HCT116 (cell line): ENCODE results near the gene MAPK7. TPM values are rescaled to one million over a fixed set of nuclear protein-coding genes. Genes with fewer than 3 reads are reported as not detected.
A peak's percentile ranks its signal among the peaks of the same experiment; 100 is the strongest.

Experiments
- ATAC-seq: fragments of 200-7000 bp; cut with Tn5 transposase; 2 replicates; pipeline ENCODE4 v1.9.1; 2020; ENCODE audit warnings: mild to moderate bottlenecking, moderate library complexity
- BruUV-seq: library from RNA; stranded (reverse); fragments of 400-500 nt; replicated peaks from 2 replicates; lab custom pipeline; 2021; lab: Mats Ljungman, UMichigan
- CTCF ChIA-PET: fragments of 300-600 bp; sonication (Branson Sonifier 250); formaldehyde crosslinking; loops from one replicate; lab custom pipeline; 2021; ENCODE audit warnings: antibody characterized with exemption; lab: Charles Lee
- POLR2A ChIA-PET: fragments of 300-600, 350-600 bp; sonication (Branson Sonifier 250); formaldehyde crosslinking; loops from one replicate; lab custom pipeline; 2021; ENCODE audit warnings: antibody characterized with exemption; lab: Charles Lee
- RAD21 ChIA-PET, 2 experiments: fragments of 300-600 bp; sonication (Branson Sonifier 250); formaldehyde crosslinking; loops; one replicate each; lab custom pipeline; 2023; ENCODE audit warnings: low total read pairs in 2 of 2; ENCODE audit not compliant: uncharacterized antibody in 2 of 2, unreplicated experiment in 2 of 2, low non-redundant PET in 1 of 2; lab: Charles Lee
- DNase-seq: peaks from one replicate; pipeline ENCODE4 v3.0.0-alpha.2; 2010; ENCODE audit warnings: low read depth, low spot score
- H2AFZ ChIP-seq: fragments of 200-600 bp; shearing (Covaris generic), sonication (generic); 2 replicates; pipeline ENCODE4 v1.6.1; 2017; ENCODE audit warnings: low read depth, mixed run types, mixed read lengths, antibody characterized with exemption, low read length; ENCODE audit not compliant: poor library complexity, severe bottlenecking
- H3K27ac ChIP-seq: 2 replicates; pipeline ENCODE4 v1.5.1; 2012; ENCODE audit warnings: low read depth, low read length
- H3K27me3 ChIP-seq: fragments of 200-600 bp; sonication (generic); 2 replicates; pipeline ENCODE4 v1.6.1; 2016; ENCODE audit warnings: mixed run types, low read length, mixed read lengths; ENCODE audit not compliant: insufficient read depth
- H3K36me3 ChIP-seq, 2 experiments: fragments of 200-500 bp in 1 of 2; fragments of 200-600 bp in 1 of 2; sonication (Bioruptor generic) in 1 of 2; sonication (generic) in 1 of 2; 2 replicates each; pipeline versions ENCODE4 v1.5.1 to v1.6.1; 2014 to 2016; ENCODE audit warnings: low read length in 2 of 2, inconsistent platforms in 1 of 2, mixed read lengths in 1 of 2, mixed run types in 1 of 2; ENCODE audit not compliant: insufficient read depth in 2 of 2, control insufficient read depth in 1 of 2
- H3K4me1 ChIP-seq, 2 experiments: fragments of 200-600 bp in 1 of 2; sonication (generic) in 1 of 2; 2 replicates each; pipeline versions ENCODE4 v1.5.1 to v1.6.1; 2012 to 2017; ENCODE audit warnings: low read length in 2 of 2, inconsistent platforms in 1 of 2, mild to moderate bottlenecking in 1 of 2, mixed read lengths in 1 of 2, mixed run types in 1 of 2, moderate library complexity in 1 of 2; ENCODE audit not compliant: insufficient read depth in 2 of 2, control insufficient read depth in 1 of 2
- H3K4me2 ChIP-seq: fragments of 200-600 bp; sonication (generic); 2 replicates; pipeline ENCODE4 v1.6.1; 2017; ENCODE audit warnings: mixed run types, low read length, mixed read lengths
- H3K4me3 ChIP-seq, 2 experiments: fragments of 200-600 bp in 1 of 2; sonication (generic) in 1 of 2; replicated peaks in 1 of 2; 2 replicates each; pipeline ENCODE4 v1.5.1; 2011 to 2016; ENCODE audit warnings: low read length in 2 of 2, control low read depth in 1 of 2, low read depth in 1 of 2, mild to moderate bottlenecking in 1 of 2, mixed read lengths in 1 of 2, mixed run types in 1 of 2
- H3K79me2 ChIP-seq: fragments of 200-600 bp; sonication (generic); 2 replicates; pipeline ENCODE4 v1.6.1; 2017; ENCODE audit warnings: mild to moderate bottlenecking, mixed run types, low read length, moderate library complexity, mixed read lengths; ENCODE audit not compliant: insufficient read depth
- H3K9ac ChIP-seq: fragments of 200-600 bp; sonication (generic); 2 replicates; pipeline ENCODE4 v1.6.1; 2016; ENCODE audit warnings: low read length, mixed read lengths
- H3K9me2 ChIP-seq: fragments of 200-600 bp; sonication (generic), shearing (Covaris generic); 2 replicates; pipeline ENCODE4 v1.6.1; 2017; ENCODE audit warnings: mixed run types, mild to moderate bottlenecking, moderate library complexity; ENCODE audit not compliant: insufficient read depth
- H3K9me3 ChIP-seq, 2 experiments: fragments of 200-500 bp in 1 of 2; fragments of 200-600 bp in 1 of 2; sonication (Bioruptor generic) in 1 of 2; sonication (generic) in 1 of 2; 2 replicates each; pipeline ENCODE4 v1.6.1; 2014 to 2017; ENCODE audit warnings: low read length in 2 of 2, mixed read lengths in 2 of 2, inconsistent platforms in 1 of 2, low read depth in 1 of 2, mild to moderate bottlenecking in 1 of 2, mixed run types in 1 of 2, moderate library complexity in 1 of 2; ENCODE audit not compliant: control insufficient read depth in 1 of 2, insufficient read depth in 1 of 2
- H4K20me1 ChIP-seq: fragments of 200-600 bp; sonication (generic), shearing (Covaris generic); 2 replicates; pipeline ENCODE4 v1.6.1; 2017; ENCODE audit warnings: mixed run types, mild to moderate bottlenecking, moderate library complexity; ENCODE audit not compliant: insufficient read depth
- CBX3 ChIP-seq: IDR thresholded peaks from 2 replicates; pipeline ENCODE4 v1.6.1; 2012; ENCODE audit warnings: low read depth
- CEBPB ChIP-seq: IDR thresholded peaks from 2 replicates; pipeline ENCODE4 v1.6.1; 2012; ENCODE audit warnings: low read depth
- ELF1 ChIP-seq: IDR thresholded peaks from 2 replicates; pipeline ENCODE4 v1.6.1; 2012; ENCODE audit warnings: low read depth, borderline replicate concordance
- EZH2 ChIP-seq: fragments of 200-600 bp; sonication (generic); IDR thresholded peaks from 2 replicates; pipeline ENCODE4 v1.6.1; 2017; ENCODE audit warnings: antibody characterized with exemption, mixed run types
- FOSL1 ChIP-seq: IDR thresholded peaks from 2 replicates; pipeline ENCODE4 v1.6.1; 2012; ENCODE audit warnings: low read depth
- POLR2A ChIP-seq: IDR thresholded peaks from 2 replicates; pipeline ENCODE4 v1.7.0; 2011; ENCODE audit warnings: borderline replicate concordance; ENCODE audit not compliant: insufficient read depth, insufficient read length; ENCODE audit errors: extremely low read depth
- SIN3A ChIP-seq: IDR thresholded peaks from 2 replicates; pipeline ENCODE4 v1.6.1; 2012; ENCODE audit warnings: low read depth
- SP1 ChIP-seq: IDR thresholded peaks from 2 replicates; pipeline ENCODE4 v1.6.1; 2012; ENCODE audit warnings: low read depth
- SRF ChIP-seq: IDR thresholded peaks from 2 replicates; pipeline ENCODE4 v1.6.1; 2012; ENCODE audit warnings: low read depth
- TCF7L2 ChIP-seq: IDR thresholded peaks from 2 replicates; pipeline ENCODE4 v1.7.0; 2011; ENCODE audit warnings: borderline replicate concordance, inconsistent platforms; ENCODE audit not compliant: insufficient read depth, insufficient read length; ENCODE audit errors: extremely low read depth
- intact Hi-C: fragments of 100-400 bp; cut with micrococcal nuclease; formaldehyde crosslinking; loops from 2 replicates; pipeline ENCODE4 v1.10.0; 2022
- total RNA-seq: library from RNA; stranded (reverse); gene quantifications from one replicate; pipeline ENCODE4 v1.2.1, GENCODE V29; 2021; ENCODE audit not compliant: unreplicated experiment
- TF ChIP-seq, protein P1 (sequence below): IDR thresholded peaks from 2 replicates; pipeline ENCODE4 v1.6.1; 2012

MAPK7 gene
- total RNA-seq, 1 experiment from 2014 or later: 15.3 TPM

DNA sequence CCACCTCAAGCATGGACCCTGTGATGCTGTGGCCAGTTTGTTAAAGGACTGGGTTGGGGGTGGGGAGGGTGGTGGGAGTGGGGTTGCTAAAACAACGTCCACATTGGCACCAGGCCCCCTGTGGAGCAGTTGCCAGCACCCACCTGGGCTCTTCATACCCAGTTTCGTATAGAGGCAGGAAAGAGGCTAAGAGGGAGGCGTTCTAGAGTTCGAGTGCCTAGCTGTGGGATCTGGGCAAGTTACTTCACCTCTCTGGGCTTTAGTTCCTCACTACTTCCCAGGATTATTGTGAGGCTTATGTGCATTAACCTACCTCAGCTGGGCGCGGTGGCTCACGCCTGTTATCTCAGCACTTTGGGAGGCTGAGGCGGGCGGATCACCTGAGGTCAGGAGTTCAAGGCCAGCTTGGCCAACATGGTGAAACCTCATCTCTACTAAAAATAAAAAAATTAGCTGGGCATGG is 7.3 kb downstream of the MAPK7 start:
- Histone ChIP-seq H2AFZ (no peak overlapping the region), H3K9me3 (no peaks in the 10 kb centered on the region), H3K4me1 (peaks cover 0 to 20% of the 10 kb centered on the region in 2 experiments; a peak in 2 of 4 replicates), H3K4me3 (no peak overlapping the region), H3K27me3 (no peaks in the 10 kb centered on the region), H3K9ac (no peak overlapping the region), H3K79me2 (no peaks in the 10 kb centered on the region), H3K4me2 (no peak overlapping the region), H4K20me1 (no peaks in the 10 kb centered on the region), H3K36me3 (peaks cover 10 to 16% of the 10 kb centered on the region in 2 experiments; a peak in 2 of 4 replicates), H3K27ac (no peak overlapping the region), H3K9me2 (no peaks in the 10 kb centered on the region)
- ChIA-PET RAD21 (no interaction called here), POLR2A (no interaction called here), CTCF (no interaction called here)
- no TSS peak for BruUV-seq
- DNase-seq: no peak
- TF ChIP-seq CEBPB: no peak
- no peak for TF ChIP-seq SIN3A
- no peak for TF ChIP-seq FOSL1
- TF ChIP-seq EZH2: no peak
- no peak for TF ChIP-seq POLR2A
- TF ChIP-seq, protein P1, sequence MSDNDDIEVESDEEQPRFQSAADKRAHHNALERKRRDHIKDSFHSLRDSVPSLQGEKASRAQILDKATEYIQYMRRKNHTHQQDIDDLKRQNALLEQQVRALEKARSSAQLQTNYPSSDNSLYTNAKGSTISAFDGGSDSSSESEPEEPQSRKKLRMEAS: no peak
- no peak for TF ChIP-seq CBX3
- no peak for ATAC-seq
- intact Hi-C loops: no loop called here

- Histone ChIP-seq H4K20me1 (no peaks in the 10 kb centered on the region), H3K9ac (no peak overlapping the region), H3K9me2 (no peaks in the 10 kb centered on the region), H2AFZ (no peak overlapping the region), H3K27me3 (no peaks in the 10 kb centered on the region), H3K4me3 (no peak overlapping the region), H3K9me3 (no peaks in the 10 kb centered on the region), H3K36me3 (peaks cover 7 to 9% of the 10 kb centered on the region in 2 experiments; a peak in 2 of 4 replicates), H3K27ac (no peak overlapping the region), H3K4me2 (no peak overlapping the region), H3K79me2 (no peaks in the 10 kb centered on the region), H3K4me1 (peaks cover 0 to 20% of the 10 kb centered on the region in 2 experiments; a peak in 2 of 4 replicates)
- BruUV-seq: no TSS peak
- DNase-seq (no peak), ATAC-seq (0 out of 2 replicates have a peak, but pooled peaks have one; percentile 31)
- ChIA-PET CTCF (no interaction called here), POLR2A (interaction anchor here (1.0 kb wide), 1 partner anchor 8 kb away, joined by 4 read pairs; the partner anchor contains the start of gene MAPK7), RAD21 (no interaction called here)
- TF ChIP-seq ELF1 (no peak), TCF7L2 (no peak), POLR2A (no peak), SRF (no peak), SP1 (no peak)
- intact Hi-C loops: no loop called here
Observed at GRCh38 chr17:19386051-19386929, 8.0 kb downstream of the MAPK7 start.
